SK-N-SH treated with all-trans-retinoic acid at 6 μM for 48 hours (cell line): ENCODE data around the gene RELT.

Source experiments
- ESRRG ChIP-seq: fragments of 250-450 bp; sonication (Bioruptor Pico); IDR thresholded peaks from 2 replicates; pipeline ENCODE4 v1.6.1; 2021; ENCODE audit warnings: mild to moderate bottlenecking
- ISL1 ChIP-seq: fragments of 250-450 bp; sonication (Bioruptor Pico); IDR thresholded peaks from 2 replicates; pipeline ENCODE4 v2.1.2; 2022; ENCODE audit warnings: mild to moderate bottlenecking, moderate library complexity
- RARB ChIP-seq: fragments of 250-450 bp; sonication (Bioruptor Pico); IDR thresholded peaks from 2 replicates; pipeline ENCODE4 v1.8.0; 2021; ENCODE audit warnings: mild to moderate bottlenecking, moderate library complexity
- TCF4 ChIP-seq: fragments of 250-450 bp; sonication (Bioruptor Pico); IDR thresholded peaks from 2 replicates; pipeline ENCODE4 v1.8.0; 2021; ENCODE audit warnings: mild to moderate bottlenecking, moderate library complexity, borderline replicate concordance
- ZFP30 ChIP-seq: fragments of 450-650 bp; formaldehyde crosslinking; IDR thresholded peaks from 2 replicates; pipeline ENCODE4 v1.5.0; 2022; ENCODE audit warnings: mild to moderate bottlenecking, moderate library complexity
- TF ChIP-seq, protein P1 (sequence below): fragments of 250-450 bp; sonication (Bioruptor Pico); IDR thresholded peaks from 2 replicates; pipeline ENCODE4 v1.5.1; 2020; ENCODE audit warnings: low read depth, mild to moderate bottlenecking, moderate library complexity

DNA sequence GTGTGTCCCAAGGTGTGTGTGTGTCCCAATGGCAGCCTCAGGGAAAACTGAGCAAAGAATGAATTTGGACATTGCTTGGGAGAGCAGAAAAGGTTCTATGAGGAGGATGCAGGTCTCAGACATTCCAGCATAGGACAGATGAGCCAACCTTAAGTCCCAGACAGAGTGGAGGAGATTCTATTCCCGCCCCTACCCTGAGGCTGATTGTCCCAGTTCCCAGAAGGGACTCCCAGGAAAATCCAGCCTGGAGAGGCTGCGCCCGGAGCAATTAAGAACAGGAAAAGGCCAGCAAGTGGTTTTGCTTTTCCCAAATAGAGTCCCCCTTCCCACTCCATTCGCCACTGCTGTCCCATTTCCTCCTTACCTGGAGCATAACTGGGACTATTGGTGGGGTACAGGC, 54.1 kb downstream of the RELT start:
- TF ChIP-seq ZFP30 (no peak), RARB (CRISPR knock-in tag) (no peak), ISL1 (CRISPR knock-in tag) (no peak), ESRRG (no peak), TCF4 (CRISPR knock-in tag) (no peak)
- TF ChIP-seq, protein P1, sequence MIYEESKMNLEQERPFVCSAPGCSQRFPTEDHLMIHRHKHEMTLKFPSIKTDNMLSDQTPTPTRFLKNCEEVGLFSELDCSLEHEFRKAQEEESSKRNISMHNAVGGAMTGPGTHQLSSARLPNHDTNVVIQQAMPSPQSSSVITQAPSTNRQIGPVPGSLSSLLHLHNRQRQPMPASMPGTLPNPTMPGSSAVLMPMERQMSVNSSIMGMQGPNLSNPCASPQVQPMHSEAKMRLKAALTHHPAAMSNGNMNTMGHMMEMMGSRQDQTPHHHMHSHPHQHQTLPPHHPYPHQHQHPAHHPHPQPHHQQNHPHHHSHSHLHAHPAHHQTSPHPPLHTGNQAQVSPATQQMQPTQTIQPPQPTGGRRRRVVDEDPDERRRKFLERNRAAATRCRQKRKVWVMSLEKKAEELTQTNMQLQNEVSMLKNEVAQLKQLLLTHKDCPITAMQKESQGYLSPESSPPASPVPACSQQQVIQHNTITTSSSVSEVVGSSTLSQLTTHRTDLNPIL, result no peak
